ENCODE measurements around the gene VAMP4. TPM values are rescaled to one million over a fixed set of nuclear protein-coding genes. Genes with fewer than 3 reads are reported as not detected.

The VAMP4 gene
- total RNA-seq (10 to 100 TPM; 16.2 to 27.2 (median 19.7) TPM), polyA plus RNA-seq (10 to 100 TPM; 15.5 to 19.4 TPM), total RNA-seq (18.2 reads per million, percentile 48 among the genes with 10 or more reads in this experiment)

DNA sequence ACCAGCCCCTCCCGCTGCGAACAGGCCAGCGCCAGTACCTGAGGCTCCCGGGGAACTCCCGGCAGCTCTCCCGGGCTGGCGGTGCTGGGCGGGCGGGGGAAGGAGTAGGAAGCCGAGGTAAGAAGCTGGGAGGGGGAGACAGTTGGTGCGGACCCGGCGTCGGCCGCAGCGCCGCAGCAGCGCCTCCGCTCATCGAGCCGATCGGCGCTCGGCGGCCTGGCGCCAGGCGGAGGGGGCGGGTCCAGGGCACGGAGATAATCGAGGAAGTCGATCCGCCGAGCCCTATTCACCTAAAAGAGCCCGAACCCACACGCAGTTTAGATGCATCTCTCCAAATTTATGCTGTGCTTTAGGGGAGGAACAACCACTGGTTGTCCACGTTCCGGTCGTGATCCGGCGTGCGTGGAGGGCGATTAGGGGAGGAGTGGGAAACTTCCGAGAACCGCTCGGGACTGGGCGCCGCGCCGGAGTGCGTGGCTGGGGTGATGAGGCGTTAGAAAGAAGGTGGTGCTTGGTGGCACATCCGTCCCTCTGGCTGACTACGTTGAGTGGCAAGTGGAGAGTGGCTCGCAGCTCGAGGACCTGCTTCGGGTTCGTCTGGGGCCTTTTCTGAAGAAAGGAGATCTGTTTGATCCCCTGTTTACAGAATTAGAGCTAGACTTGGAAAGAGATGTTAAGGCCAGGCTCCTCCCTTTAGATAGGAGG, at the start of gene VAMP4:
Gene VAMP4, minus strand, starts transcription at position 194 of the 705 bp plus-strand sequence. CDS start 3,651 bp downstream, outside the sequence.
- ATAC-seq (peak; percentile 90), DNase-seq (peak; percentile 78 to 90 (median 87))
- H3K4me3 ChIP-seq (ENCODE audit: low read length) = peak within 1 kb of the TSS; percentile 95
- no peaks in the 10 kb centered on the region for H3K27me3 ChIP-seq (ENCODE audit: control insufficient read depth in 2 of 2, insufficient read depth in 2 of 2, low read length in 2 of 2)
- Mint-ChIP-seq H3K4me3 (peak within 1 kb of the TSS; percentile 97 to 100 (median 99)), H3K9me3 (no peaks in the 10 kb centered on the region), H3K36me3 (peaks cover 2 to 11% (median 5%) of the 10 kb centered on the region in 5 donors), H3K27me3 (no peaks in the 10 kb centered on the region), H3K4me1 (peaks cover 25 to 62% (median 57%) of the 10 kb centered on the region in 7 donors), H3K27ac (peak within 1 kb of the TSS; percentile 98 to 100 (median 100))
- H3K9me3 ChIP-seq (ENCODE audit: control insufficient read depth in 2 of 3, low read length in 3 of 3) = no peaks in the 10 kb centered on the region
- intact Hi-C loops (cut with micrococcal nuclease) = loop anchor here (1.0 to 10.0 kb wide), 17 partner anchors 39 to 1973 kb away; partner anchors contain the start of genes DNM3 (in 2 of the 2), METTL13 (in 2 of the 2), PRRC2C (in 2 of the 2) and SCYL3 (in 2 of the 2)
- POLR2A ChIA-PET = interaction anchor here (0.6 to 8.0 kb wide), 15 partner anchors 10 to 1848 kb away, joined by 3 to 154 read pairs (median 6); partner anchors contain the start of genes DNM3, METTL13, PRRC2C and SCYL3
- peaks cover 30 to 34% of the 10 kb centered on the region in 2 donors for H3K4me1 ChIP-seq (ENCODE audit: control insufficient read depth in 2 of 2, insufficient read depth in 2 of 2, low read length in 2 of 2)
- H3K27ac ChIP-seq (ENCODE audit: low read depth, low read length) = peak within 1 kb of the TSS; percentile 95
- peaks cover 0 to 11% (median 0%) of the 10 kb centered on the region in 3 experiments for H3K36me3 ChIP-seq (ENCODE audit: control insufficient read depth in 2 of 3, insufficient read depth in 3 of 3, low read length in 3 of 3)
- CTCF ChIA-PET = interaction anchor here (0.7 to 1.4 kb wide), 4 partner anchors 37 to 465 kb away, joined by 3 to 4 read pairs (median 3); partner anchors contain the start of gene METTL13

DNA sequence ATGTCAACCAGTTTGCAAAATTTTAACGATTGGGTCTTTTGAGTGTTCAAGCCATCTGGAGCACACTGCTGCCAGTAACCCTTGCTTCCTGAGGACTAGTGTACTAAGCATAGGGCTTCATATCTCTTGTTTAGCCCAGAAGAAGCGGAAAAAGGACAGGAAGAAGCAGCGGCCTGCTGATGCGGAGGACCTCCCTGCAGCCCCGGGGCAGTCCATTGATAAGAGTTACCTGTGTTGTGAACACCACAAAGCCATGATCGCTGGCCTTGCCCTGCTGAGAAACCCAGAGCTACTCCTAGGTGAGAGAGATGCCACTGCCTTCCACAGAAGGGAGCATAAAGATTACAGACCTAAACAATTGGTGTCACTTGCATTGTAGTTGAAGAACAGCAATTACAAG, 48.5 kb upstream of the VAMP4 start:
- POLR2A ChIA-PET = no interaction called here
- no peak overlapping the region for H3K4me3 ChIP-seq (ENCODE audit: low read length)
- H3K27ac Mint-ChIP-seq = no peak overlapping the region

GRCh38 chr1:171788696-171789095, 46.8 kb upstream of the VAMP4 start:
- Histone ChIP-seq H3K27me3 (ENCODE audit: control insufficient read depth in 2 of 2, insufficient read depth in 2 of 2, low read length in 2 of 2) (no peaks in the 10 kb centered on the region), H3K9me3 (ENCODE audit: control insufficient read depth in 2 of 3, low read length in 3 of 3) (no peaks in the 10 kb centered on the region), H3K4me1 (ENCODE audit: control insufficient read depth in 2 of 2, insufficient read depth in 2 of 2, low read length in 2 of 2) (peaks cover 0 to 15% of the 10 kb centered on the region in 2 donors), H3K36me3 (ENCODE audit: control insufficient read depth in 2 of 3, insufficient read depth in 3 of 3, low read length in 3 of 3) (peaks cover 27 to 97% (median 38%) of the 10 kb centered on the region in 3 experiments), H3K27ac (ENCODE audit: low read depth, low read length) (no peak overlapping the region), H3K4me3 (ENCODE audit: low read length) (no peak overlapping the region)
- no peaks in the 10 kb centered on the region for H3K9me3 Mint-ChIP-seq
- peaks cover 17 to 56% (median 31%) of the 10 kb centered on the region in 7 donors for H3K4me1 Mint-ChIP-seq
- no peak for DNase-seq
- CTCF ChIA-PET = no interaction called here
- no peaks in the 10 kb centered on the region for H3K27me3 Mint-ChIP-seq
- H3K4me3 Mint-ChIP-seq = no peak overlapping the region
- POLR2A ChIA-PET = no interaction called here
- ATAC-seq = no peak
- intact Hi-C loops (cut with micrococcal nuclease) = loop anchor here in 1 of 2 donors (10.0 kb wide), 1 partner anchor 396 kb away; no protein-coding TSS in a partner anchor
- peaks cover 20 to 74% (median 47%) of the 10 kb centered on the region in 5 donors for H3K36me3 Mint-ChIP-seq
- peak overlapping the region in 1 of 9 donors; percentile 36 for H3K27ac Mint-ChIP-seq

More for the DNA sequence above, 48.5 kb upstream of the VAMP4 start:
- H3K27ac ChIP-seq (ENCODE audit: low read depth, low read length) = no peak overlapping the region
- Mint-ChIP-seq H3K4me3 (no peak overlapping the region), H3K27me3 (no peaks in the 10 kb centered on the region), H3K9me3 (peaks cover 0 to 6% (median 0%) of the 10 kb centered on the region in 11 donors), H3K36me3 (peaks cover 22 to 78% (median 52%) of the 10 kb centered on the region in 5 donors), H3K4me1 (peaks cover 10 to 56% (median 16%) of the 10 kb centered on the region in 7 donors)
- intact Hi-C loops (cut with micrococcal nuclease) = no loop called here
- no peaks in the 10 kb centered on the region for H3K27me3 ChIP-seq (ENCODE audit: control insufficient read depth in 2 of 2, insufficient read depth in 2 of 2, low read length in 2 of 2)
- no peaks in the 10 kb centered on the region for H3K4me1 ChIP-seq (ENCODE audit: control insufficient read depth in 2 of 2, insufficient read depth in 2 of 2, low read length in 2 of 2)
- no peaks in the 10 kb centered on the region for H3K9me3 ChIP-seq (ENCODE audit: control insufficient read depth in 2 of 3, low read length in 3 of 3)
- ATAC-seq = no peak
- CTCF ChIA-PET = no interaction called here
- peaks cover 30 to 100% (median 38%) of the 10 kb centered on the region in 3 experiments for H3K36me3 ChIP-seq (ENCODE audit: control insufficient read depth in 2 of 3, insufficient read depth in 3 of 3, low read length in 3 of 3)
- no peak for DNase-seq

DNA sequence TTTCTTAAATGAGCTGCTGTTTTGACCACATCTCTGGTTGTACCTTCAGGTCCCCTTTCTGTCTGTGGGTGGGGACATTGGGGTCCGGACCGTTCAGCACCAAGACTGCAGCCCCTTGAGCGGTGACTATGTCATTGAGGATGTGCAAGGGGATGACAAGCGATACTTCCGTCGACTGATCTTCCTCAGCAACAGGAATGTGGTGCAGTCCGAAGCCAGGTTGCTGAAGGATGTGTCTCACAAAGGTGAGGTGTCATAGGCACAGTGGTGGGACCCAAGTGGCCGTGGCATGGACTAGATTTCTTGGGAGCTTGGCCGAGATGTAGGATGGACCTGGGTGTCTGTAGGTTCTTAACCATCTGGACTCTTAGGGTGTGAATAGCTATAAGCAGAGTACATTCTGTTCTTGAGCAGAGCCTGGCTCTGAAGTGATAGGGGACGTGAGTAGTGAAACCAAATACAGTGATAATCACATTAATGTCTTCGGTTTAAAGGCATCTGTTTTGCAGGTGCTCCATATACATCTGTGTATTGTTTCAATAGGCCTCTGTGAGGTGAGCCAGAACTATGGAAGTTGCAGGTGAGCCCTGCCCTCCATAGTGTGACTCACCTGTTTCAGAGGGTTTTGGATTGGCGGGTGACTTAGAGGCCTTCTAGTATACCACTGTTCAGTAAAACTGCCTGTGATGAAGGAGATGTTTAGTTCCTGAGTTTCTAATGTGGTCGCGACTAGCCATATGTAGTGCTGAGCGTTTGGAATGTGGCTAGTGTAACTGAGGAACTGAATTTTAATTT, 46.0 kb upstream of the VAMP4 start:
- Mint-ChIP-seq H3K27me3 (no peaks in the 10 kb centered on the region), H3K4me1 (peaks cover 25 to 62% (median 38%) of the 10 kb centered on the region in 7 donors), H3K36me3 (peaks cover 18 to 74% (median 44%) of the 10 kb centered on the region in 5 donors), H3K27ac (peak overlapping the region in 2 of 9 donors; percentile 15 to 32), H3K4me3 (no peak overlapping the region), H3K9me3 (no peaks in the 10 kb centered on the region)
- Histone ChIP-seq H3K9me3 (ENCODE audit: control insufficient read depth in 2 of 3, low read length in 3 of 3) (no peaks in the 10 kb centered on the region), H3K4me3 (ENCODE audit: low read length) (no peak overlapping the region), H3K27me3 (ENCODE audit: control insufficient read depth in 2 of 2, insufficient read depth in 2 of 2, low read length in 2 of 2) (no peaks in the 10 kb centered on the region), H3K4me1 (ENCODE audit: control insufficient read depth in 2 of 2, insufficient read depth in 2 of 2, low read length in 2 of 2) (peaks cover 5 to 23% of the 10 kb centered on the region in 2 donors), H3K27ac (ENCODE audit: low read depth, low read length) (no peak overlapping the region), H3K36me3 (ENCODE audit: control insufficient read depth in 2 of 3, insufficient read depth in 3 of 3, low read length in 3 of 3) (peaks cover 27 to 93% (median 38%) of the 10 kb centered on the region in 3 experiments)
- ChIA-PET CTCF (interaction anchor here (1.6 kb wide), 1 partner anchor 143 kb away, joined by 3 read pairs; no protein-coding TSS in a partner anchor), POLR2A (interaction anchor here (1.1 kb wide), 1 partner anchor 659 kb away, joined by 3 read pairs; no protein-coding TSS in a partner anchor)
- intact Hi-C loops (cut with micrococcal nuclease) = loop anchor here in 1 of 2 donors (10.0 kb wide), 1 partner anchor 397 kb away; no protein-coding TSS in a partner anchor
- ATAC-seq = no peak
- DNase-seq = no peak

- no peak overlapping the region for H3K4me3 ChIP-seq (ENCODE audit: low read length)
- no peaks in the 10 kb centered on the region for H3K9me3 Mint-ChIP-seq
- H3K27ac ChIP-seq (ENCODE audit: low read depth, low read length) = no peak overlapping the region
- ChIA-PET CTCF (interaction anchor here (0.6 to 1.6 kb wide), 3 partner anchors 14 to 224 kb away, joined by 3 to 4 read pairs (median 3); no protein-coding TSS in a partner anchor), POLR2A (no interaction called here)
- peaks cover 26 to 70% (median 50%) of the 10 kb centered on the region in 7 donors for H3K4me1 Mint-ChIP-seq
- H3K36me3 ChIP-seq (ENCODE audit: control insufficient read depth in 2 of 3, insufficient read depth in 3 of 3, low read length in 3 of 3) = peaks cover 27 to 79% (median 38%) of the 10 kb centered on the region in 3 experiments
- no peak overlapping the region for H3K27ac Mint-ChIP-seq
- no peak for DNase-seq
- H3K9me3 ChIP-seq (ENCODE audit: control insufficient read depth in 2 of 3, low read length in 3 of 3) = no peaks in the 10 kb centered on the region
- no peaks in the 10 kb centered on the region for H3K27me3 Mint-ChIP-seq
- H3K4me1 ChIP-seq (ENCODE audit: control insufficient read depth in 2 of 2, insufficient read depth in 2 of 2, low read length in 2 of 2) = peaks cover 12 to 32% of the 10 kb centered on the region in 2 donors
- no peaks in the 10 kb centered on the region for H3K27me3 ChIP-seq (ENCODE audit: control insufficient read depth in 2 of 2, insufficient read depth in 2 of 2, low read length in 2 of 2)
- no peak for ATAC-seq
- H3K4me3 Mint-ChIP-seq = no peak overlapping the region
- intact Hi-C loops (cut with micrococcal nuclease) = loop anchor here in 1 of 2 donors (10.0 kb wide), 1 partner anchor 398 kb away; no protein-coding TSS in a partner anchor
- peaks cover 18 to 63% (median 39%) of the 10 kb centered on the region in 5 donors for H3K36me3 Mint-ChIP-seq
Observed at GRCh38 chr1:171786534-171786933, 44.7 kb upstream of the VAMP4 start.

All from naive thymus-derived CD4-positive, alpha-beta T cell (primary cell).